HUDEP-2 (cell line): ENCODE measurements around the gene IMMP2L.

Experiments
- DNase-seq, 76 experiments: peaks; one replicate each; lab custom pipeline; 2025; ENCODE audit not compliant: unreplicated experiment in 76 of 76; lab: John Stamatoyannopoulos, UW

IMMP2L gene

DNA sequence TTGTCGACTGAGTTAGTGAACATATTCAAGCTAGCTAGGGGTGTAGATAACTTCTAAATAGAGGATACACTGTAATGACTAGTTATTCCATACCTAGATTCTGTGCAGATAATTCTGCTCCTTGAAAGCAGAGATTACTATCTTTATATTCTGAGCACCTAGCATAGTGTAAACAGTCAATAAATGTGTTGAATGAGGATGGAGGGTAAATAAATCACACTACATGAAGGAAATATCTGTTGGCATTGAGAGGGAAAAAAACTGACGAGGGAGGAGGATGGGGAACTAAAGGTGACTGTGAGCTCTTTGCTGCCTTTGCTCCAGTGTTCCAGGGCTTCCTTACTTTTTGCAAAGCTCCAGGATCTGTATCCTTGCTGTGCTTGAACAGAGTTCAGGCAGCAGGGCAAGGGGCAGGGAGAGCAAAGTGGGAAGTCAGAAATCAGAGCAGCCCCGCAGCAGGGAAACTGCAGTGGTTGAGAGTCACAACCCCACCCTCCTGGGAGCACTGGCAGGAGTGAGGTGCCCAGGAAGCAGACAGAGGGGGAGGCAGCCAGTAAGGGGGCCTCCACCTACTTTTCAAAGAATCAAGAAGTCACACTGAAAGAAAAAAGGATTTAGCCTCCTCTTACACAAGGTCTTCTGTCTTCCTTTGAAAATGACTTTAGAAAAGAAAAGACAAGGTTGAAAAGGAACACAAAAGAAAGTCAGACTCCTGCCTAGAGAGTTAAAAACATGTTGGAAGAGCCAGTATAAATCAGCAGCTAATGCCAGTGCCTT is 543.1 kb downstream of the IMMP2L start:
- no peak for DNase-seq

DNA sequence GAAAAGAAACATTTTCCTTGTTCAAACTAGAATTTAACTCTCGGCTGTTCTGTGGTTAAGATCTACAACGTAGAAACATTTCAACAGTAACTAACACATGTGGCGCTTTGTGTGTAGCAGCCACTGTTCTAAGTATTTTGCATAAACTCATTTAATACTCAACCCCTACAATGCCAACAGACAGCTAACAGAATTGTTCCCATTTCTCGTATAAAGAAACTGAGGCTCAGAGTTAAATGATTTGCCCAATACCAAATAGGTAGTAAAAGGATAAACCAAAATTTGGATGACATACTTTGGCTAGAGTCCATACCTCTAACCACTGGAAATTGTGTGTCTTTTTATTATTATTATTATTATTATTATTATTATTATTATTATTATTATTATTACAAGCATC is 543.8 kb downstream of the IMMP2L start:
- DNase-seq: no peak

DNA sequence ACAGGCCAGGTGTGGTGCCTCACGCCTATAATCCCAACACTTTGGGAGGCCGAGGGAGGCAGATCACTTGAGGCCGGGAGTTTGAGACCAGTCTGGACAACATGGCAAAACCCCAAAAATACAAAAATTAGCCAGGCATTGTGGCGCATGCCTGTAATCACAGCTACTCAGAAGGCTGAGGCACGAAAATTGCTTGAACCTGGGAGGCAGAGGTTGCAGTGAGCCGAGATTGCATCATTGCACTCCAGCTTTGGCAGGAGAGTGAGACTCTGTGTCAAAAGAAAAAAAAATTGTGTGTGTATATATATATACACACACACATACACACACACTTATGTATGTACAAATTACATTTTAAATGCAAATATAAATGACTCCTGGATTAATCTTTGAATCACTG is 548.2 kb downstream of the IMMP2L start:
- no peak for DNase-seq

DNA sequence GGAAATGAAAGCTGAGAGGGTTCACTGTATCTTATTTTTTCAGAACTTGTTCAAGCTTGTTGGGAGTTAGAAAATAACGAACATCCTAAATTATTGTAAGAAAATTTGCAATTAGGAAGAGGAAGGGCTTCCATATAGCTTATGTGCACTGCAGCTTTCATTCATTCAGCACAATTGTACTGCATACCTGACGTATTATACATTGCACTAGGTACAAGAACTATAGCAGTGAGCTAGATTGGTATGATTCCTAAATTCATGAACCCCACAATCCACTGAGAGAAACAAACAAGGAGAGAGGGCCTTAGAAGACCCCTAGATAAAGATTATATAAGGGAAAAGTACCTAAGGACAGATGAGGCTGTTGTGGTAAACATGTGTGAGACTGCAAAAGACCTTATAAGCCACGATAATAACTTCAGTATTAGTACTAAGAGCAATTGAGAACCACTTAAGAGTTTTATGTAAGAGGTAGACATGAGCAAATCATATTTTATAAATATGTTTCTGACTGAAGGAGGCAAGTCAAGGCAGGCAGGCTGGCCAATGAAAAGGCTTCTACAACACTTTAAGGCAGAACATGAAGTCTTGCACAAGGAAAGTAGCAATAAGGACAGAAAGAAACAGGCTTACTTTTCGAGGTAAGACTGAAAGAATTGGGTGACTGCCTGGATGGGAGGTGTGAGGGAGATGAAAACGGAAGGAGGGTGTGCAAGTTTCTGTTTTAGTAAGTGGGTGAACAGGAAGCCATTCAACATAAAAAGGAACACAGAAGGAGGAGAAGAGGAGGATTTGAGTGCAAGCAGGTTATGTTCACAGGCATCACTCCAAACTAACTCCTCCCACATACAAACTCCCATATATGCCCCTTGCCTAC is 549.3 kb downstream of the IMMP2L start:
- DNase-seq: no peak

DNA sequence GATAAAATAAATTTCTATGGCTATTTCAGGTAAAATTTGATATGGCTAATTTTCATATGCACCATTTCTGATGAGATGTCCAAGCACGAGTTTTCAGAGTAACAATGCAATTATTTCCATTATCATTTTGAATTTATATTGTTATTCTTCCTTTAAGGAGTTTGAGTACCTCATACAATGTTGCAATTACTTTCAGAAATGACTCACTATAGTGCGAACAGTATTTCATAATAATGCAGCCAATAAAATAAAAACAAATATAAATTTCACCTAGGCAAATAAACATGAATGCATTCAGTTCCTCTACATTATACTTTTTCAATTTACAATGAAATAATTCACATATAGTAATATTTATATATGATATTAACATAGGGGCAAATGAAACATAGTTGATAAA is 550.1 kb downstream of the IMMP2L start:
- DNase-seq: no peak

DNA sequence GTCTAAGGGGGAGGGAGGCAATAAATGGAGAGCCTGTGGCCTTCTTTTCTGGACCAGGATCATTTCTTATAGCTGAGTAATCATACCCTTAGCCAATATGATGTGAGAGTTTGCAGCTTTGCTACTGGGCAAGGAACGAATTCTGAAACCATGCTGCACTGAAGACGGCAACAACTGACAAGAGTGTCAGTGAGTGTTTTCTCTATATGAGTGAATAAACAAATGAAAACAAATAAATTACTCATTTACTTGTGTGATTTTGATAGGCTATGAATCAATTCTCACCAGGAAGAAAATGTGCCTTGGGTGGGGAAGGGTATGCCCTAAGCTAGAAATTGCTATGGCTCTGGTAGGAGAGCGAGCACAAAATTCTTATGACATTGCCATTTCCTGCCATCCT is 550.8 kb downstream of the IMMP2L start:
- DNase-seq: no peak

DNA sequence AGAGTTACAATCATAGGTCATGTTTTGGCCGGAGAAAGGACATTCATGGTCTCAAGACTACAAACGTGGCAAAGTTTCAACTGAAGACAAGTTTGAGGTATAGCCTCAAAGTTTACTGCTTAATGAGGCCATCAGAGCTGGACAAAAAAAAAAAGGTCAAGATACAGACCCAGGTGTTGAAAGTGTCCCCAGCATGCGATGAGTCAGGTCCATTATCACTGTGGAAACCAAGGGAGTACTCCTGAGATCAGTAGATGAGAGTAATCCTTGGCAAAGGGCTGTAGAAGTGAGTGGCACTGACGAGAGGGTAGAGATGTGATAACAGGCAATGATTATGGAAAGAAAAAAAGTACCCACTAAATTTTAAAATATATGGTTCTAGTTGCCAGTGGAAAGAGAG is 551.5 kb downstream of the IMMP2L start:
- no peak for DNase-seq

DNA sequence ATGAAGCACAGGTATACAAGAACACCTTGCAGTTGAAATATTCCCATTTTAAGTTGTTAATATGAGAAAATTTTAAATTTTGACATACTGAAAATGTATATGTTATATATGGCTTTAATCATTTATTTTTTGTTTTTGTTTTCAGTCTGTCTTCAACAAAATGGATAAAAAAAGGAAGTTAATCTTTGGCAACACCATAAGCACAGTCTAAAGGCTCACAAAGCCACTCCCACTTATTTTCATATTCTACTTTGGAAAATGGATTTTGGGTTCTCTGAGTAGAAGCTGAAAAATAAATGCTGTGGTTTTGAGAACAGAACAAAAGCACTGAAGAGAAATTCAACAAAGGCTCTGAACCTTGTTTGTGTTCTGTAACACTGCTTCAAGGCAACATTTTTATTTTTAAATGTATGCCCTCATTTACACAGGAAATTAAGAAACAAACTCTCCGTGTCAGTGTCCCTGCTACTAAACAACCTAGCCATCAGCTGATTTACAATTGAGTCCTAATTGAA is 552.7 kb downstream of the IMMP2L start:
- no peak for DNase-seq

DNA sequence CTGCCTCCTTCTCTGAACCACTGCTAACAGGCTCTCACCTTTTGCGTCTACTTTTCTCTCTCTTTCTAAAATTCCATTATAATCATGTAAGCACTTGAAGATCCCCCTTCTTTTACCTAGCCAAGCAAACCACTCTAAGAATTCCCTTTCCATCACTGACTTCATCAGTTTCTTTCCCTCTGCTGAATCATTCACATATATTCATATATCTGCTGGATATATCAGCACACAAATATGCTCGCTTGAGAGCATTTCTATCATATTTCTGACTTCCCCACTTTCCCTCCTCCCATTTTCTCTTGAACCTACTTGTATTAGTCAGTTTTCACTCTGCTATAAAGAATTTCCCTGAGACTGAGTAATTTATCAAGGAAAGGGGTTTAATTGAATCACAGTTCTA is 555.6 kb downstream of the IMMP2L start:
- DNase-seq: no peak

DNA sequence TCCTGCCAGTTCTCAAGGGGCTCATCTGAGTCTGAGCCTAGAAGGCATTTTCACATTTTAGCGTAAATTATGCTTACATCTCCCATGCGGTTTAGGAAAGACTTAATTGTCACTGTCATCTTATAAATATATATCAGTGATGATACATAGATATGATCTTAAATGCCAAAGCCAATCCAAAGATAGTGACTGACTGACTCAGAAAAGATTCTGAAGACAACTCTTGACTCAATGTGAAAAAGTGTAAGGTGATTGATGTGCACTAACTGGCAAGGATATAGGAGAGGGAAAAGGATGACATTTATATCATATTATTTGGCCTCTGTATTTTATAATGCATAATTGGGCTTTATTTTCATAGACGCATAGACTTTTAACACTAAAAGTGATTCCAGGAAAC is 556.3 kb downstream of the IMMP2L start:
- DNase-seq: no peak

DNA sequence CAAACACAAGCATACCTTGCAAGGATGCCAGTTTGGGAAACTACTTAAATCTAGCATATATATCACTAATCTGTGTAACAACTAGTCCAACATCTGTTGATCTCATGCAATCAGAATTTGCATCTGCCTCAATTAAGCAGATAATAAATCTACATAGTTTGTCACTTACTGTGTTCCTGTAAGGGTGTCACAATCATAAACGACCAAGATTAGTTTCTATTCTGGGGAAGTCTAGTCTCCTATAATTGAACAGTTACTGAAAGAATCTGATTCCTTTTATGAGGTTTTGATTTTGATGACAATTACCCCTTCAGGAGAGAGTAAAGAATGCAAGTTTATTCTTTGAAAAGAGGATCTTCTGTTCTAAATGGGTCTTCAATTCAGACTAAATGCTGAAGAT is 556.8 kb downstream of the IMMP2L start:
- no peak for DNase-seq

DNA sequence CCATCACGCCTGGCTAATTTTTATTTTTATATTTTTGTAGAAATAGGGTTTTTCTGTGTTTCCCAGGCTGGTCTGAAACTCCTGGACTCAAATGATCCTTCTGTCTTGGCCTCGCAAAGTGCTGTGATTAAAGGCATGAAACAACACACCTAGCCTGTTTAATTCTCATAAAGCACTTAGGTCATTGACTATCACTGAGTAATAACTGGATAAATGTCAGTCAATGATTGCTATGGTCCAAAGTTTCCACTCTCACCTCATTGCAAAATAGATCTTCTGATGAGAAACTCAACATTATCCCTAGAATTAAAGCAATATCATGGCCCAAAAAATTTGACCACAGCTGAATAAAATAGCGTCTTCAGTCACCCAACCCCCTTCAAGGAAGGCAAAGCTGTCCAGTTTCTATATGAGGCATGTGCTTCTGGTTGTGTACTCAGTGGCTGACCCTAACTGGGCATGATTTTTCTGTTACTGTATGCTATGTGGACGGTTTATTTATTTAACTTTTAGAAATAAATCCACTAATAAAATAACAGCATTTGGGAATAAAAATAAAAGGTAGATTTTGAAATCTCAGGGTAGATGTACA is 557.9 kb downstream of the IMMP2L start:
- no peak for DNase-seq

DNA sequence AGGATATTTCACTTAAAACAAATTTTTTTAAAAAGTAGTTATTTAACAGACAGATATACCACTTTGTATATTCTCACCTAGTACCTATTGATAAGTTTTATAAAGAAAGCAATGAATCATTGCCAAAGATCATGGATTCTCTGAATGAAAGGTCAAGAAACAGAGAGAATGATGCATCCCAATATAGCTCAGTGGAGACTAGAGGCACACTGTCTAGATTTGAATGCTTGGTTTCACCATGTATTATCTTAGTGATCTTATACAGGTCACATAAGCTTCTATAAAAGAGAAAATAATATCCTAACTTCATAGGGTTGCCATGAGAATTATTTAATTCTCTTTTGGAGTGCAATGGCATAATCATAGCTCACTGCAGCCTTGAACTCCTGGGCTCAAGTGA is 558.4 kb downstream of the IMMP2L start:
- no peak for DNase-seq

DNA sequence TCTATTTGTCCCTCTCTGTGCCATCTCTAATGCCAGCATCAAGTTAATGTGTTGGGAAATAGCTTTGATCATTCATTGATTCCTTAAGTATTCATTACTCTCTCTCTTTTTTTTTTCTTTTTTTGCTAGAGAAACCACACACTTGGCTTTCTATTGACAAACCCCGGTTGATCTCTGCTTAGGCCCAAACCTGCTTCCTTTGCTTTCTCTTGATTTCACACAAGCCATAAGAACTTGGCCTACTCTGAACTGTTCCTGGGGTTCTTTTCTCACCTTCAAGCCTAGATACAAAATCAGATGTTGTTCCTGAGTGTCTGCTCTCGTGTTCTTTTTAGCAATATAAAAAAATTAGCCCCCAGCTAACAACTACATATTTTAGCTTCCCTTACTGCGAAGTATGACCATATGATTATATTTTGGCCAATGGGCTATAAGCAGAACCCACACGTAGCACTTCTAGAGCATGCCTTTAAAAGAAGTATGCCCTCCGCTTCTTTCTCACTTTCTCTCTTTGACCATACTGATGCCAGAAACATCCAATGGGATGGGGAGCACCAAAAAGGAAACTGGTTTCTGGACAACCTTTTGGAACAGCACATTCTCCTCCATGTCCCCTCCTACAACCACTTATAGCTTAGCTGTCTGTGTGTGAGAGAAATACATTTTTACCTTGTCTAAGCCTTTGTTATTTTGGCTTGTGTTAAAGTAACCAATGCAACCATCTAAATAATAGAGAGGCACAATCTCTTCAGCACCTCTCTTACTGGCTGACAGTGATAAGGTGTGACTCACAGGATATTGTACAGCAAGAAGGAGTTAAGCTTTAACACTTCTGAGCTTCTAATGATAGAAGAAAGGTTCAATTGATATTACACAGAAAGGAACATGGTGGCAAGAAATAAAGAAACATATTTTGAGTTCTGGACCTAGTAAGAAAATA is 568.0 kb downstream of the IMMP2L start:
- DNase-seq: no peak

DNA sequence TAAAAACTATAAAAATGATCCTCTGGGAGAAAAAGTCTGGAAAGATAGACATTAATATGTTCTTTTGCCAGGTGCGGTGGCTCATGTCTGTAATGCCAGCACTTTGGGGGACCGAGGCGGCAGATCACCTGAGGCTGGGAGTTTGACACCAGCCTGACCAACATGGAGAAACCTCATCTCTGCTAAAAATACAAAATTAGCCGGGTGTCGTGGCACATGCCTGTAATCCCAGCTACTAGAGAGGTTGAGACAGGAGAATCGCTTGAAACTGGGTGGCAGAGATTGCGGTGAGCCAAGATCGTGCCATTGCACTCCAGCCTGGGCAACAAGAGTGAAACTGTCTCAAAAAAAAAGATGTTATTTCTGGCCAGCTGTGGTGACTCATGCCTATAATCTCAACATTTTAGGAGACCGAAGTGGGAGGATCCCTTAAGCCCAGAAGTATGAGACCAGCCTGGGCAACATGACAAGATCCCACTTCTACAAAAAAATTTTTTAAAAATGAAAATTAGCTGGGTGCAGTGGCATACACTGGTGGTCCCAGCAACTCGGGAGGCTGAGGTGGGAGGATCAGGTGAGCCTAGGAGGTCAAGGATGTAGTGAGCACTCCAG is 573.3 kb downstream of the IMMP2L start:
- DNase-seq: no peak

DNA sequence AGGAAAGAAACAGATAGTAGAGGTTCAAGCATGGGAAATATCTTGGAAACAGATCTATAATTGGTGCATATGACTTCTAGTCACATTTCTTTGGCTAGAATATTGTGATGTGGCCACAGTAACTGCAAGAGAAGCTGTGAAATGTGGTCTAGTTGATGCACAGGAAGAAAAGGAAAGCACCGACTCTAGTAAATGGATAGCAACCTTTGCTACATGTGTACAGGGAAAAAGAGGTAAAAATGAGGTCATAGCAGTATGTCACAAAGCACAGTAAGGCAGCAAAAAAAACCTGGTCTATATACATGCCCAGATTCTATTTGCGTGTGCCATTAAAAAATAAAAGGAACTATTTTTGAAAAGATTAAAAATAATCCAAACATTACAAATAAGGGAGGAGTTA is 573.9 kb downstream of the IMMP2L start:
- DNase-seq: no peak

DNA sequence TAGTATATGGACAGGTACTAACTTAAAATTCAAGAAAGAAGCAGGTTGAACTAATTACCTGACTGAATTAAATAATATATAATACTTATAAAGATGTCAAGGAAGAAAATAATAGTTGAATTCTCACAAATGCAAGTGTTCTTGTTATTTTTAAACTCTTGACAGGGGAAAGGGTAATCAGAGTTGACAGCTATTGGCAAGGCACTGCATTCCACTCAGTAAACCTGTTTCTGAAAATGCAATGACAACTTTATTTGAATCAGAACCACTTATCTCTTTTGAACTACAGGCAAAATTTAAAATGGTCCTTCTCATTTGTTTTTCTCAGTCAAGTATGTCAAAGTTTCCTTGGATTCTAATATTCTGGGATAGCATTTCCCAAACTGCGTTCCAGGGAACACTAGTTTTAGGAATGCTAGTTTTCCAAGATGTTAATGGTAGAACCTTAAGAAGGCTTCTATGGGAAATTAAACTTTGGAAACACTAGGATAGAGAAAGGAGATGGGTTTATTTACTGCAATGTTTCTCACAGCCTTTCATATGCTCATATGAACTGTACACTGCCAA is 575.1 kb downstream of the IMMP2L start:
- DNase-seq: no peak

DNA sequence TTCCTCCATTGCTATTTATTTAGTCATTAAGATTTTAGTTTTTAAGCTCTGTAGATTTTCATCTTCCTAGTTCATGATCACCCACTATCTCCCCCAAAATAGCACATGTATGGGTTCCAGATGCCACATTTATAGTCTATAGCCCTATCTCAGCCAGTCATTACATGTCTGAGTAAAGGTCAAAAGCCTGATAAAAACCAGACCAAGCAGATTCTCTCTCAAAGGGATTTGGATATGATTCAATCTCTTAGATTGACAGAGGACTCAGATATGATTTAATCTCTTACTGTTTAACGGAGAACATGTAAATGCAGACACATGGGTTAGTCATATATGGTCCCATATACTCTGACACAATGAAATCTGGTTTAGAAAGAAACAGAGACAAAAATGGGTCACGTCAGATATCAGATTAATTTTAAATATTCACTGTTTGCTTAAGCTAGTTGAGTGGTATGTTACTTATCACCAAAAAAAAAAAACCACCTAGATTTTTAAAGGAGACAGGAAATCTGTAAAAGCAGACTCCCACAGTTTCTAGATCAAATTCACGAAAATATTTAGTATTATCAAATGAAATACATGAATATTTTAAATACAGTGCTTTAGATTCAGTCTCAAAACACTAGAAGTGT is 578.4 kb downstream of the IMMP2L start:
- DNase-seq: no peak

DNA sequence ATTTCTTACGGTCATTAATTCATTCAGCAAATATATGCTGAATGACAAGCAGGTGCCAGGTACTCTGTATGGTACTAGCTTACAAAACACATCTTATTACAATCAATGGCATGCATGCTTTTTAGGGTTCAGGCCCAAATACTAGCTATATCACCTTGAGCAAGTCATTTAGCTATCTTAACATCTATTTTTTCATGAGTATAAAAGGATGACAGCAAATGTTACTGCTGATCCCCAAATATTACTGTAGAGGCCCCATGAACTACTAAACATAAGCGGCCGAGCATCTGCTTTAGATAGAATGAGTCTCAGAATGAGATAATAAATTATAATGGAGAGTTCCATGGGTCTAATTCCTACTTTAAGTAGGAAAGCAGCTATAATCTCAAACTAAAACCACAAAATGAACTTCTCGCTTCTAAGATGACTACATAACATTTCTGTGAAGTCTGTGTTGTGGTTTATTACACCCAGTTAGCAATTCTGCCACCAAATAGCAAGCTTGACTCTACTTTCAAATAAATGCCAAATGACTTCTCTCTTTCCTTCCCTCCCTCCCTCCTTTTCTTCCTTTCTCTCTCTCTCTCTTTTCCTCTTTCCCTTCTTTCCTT is 585.1 kb downstream of the IMMP2L start:
- DNase-seq: no peak
